Measurements from ENCODE around the gene TSPAN18.

TSPAN18 gene

GRCh38 chr11:44759743-44760476, 33.1 kb downstream of the TSPAN18 start:
- no peak for DNase-seq (ENCODE audit: low read depth in 2 of 2)

DNA sequence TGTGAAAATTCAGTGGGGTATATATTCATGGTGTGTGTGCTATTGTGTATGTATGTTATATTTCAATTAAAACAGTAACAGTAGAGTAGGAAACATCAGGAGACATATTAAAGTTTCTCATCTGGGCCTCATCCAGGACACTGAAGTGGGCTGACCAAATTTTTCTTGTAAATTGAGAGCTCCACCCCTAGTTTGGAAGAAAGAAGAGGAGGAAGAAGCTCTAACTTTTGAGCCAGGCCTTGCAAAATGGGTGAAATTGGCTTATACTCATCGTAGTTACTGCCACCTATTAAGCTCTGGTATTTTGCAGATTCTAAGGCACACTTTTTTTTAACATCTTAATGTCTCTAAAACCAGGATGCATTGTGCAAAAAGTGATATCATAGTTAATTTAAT, 33.7 kb downstream of the TSPAN18 start:
- no peak for DNase-seq (ENCODE audit: low read depth in 2 of 2)

- DNase-seq (ENCODE audit: low read depth in 2 of 2) = no peak
Measured at GRCh38 chr11:44760917-44761550, 34.3 kb downstream of the TSPAN18 start.

DNA sequence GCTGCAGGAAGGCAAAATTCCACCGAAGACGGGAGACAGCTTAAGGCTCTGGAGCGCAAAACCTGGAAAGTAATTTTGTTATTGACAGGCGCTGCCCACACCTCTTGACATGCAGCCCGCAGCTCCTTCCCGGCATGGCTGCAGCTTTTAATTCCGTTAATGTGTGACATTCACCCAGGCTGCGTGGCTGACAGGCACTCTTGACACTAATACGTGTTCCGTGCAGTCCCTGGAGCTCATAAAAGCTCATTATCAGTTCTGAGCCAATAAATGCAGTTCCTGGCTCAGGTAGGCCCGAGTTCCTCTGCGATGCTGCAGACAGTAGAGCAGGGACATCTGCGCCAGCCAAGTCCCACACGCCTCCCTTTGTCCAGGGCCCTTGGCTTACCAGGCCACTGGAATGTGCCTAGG, 34.8 kb downstream of the TSPAN18 start:
- DNase-seq (ENCODE audit: low read depth in 2 of 2) = no peak

DNA sequence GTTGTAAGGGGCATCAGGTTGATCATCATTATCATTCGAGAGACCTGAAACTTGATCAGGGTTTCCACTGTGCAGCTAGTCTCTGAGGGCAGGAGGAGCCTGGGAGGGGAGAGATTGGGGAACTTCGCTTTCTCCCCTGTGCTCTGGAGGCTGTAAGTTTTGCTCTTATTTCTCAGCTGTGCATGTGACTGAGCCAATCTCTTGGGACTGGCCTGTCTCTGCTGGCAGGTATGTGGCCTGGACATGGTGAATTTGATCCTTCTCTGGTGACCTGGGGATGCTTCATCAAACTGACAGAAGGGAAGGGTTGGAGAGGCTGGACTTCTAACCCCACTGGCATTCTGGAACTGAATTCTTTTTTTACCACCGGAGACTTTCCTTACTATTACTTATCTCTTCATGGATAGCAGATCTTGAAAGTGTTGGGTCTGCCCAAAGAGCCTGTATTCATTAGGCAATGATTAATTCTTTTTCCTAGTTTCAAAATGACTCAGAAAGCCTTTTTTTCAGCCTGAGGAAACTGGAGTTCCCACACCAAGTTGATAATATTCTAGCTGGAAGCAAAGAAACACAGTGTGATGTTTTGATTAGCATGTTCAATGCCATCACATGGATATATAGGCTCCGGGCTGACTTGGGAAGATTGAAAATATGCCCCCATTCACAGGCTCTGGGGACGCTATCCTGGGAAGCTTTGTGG, 36.5 kb downstream of the TSPAN18 start:
- no peak for DNase-seq (ENCODE audit: low read depth in 2 of 2)

DNA sequence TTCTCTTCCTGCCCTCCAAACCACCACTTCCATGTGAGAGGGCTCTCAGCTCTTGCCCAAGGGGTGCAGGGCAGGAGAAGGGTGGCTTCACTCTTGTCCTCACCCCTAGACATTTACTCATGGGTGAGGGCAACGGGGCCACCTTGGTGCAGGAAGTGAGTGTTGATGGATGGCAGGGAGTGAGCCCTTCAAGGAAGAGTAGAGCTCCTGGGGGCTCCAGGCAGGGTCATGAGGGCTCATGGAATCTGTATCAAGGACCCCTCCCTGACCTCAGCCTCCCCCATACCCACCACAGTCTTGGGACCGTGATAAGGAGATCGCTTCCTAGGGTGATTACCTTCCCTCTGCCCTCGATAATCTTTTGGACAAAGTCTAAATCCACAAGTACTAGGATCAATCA, 37.8 kb downstream of the TSPAN18 start:
- no peak for DNase-seq (ENCODE audit: low read depth in 2 of 2)

- DNase-seq (ENCODE audit: low read depth in 2 of 2) = no peak
Measured at GRCh38 chr11:44765026-44765595, 38.3 kb downstream of the TSPAN18 start.

- no peak for DNase-seq (ENCODE audit: low read depth in 2 of 2)
Measured at GRCh38 chr11:44765676-44766075, 38.9 kb downstream of the TSPAN18 start.

- DNase-seq (ENCODE audit: low read depth in 2 of 2) = no peak
Measured at GRCh38 chr11:44766112-44766971, 39.6 kb downstream of the TSPAN18 start.

- DNase-seq (ENCODE audit: low read depth in 2 of 2) = no peak
Measured at GRCh38 chr11:44766972-44767278, 40.2 kb downstream of the TSPAN18 start.

GRCh38 chr11:44767421-44767820, 40.7 kb downstream of the TSPAN18 start:
- no peak for DNase-seq (ENCODE audit: low read depth in 2 of 2)

DNA sequence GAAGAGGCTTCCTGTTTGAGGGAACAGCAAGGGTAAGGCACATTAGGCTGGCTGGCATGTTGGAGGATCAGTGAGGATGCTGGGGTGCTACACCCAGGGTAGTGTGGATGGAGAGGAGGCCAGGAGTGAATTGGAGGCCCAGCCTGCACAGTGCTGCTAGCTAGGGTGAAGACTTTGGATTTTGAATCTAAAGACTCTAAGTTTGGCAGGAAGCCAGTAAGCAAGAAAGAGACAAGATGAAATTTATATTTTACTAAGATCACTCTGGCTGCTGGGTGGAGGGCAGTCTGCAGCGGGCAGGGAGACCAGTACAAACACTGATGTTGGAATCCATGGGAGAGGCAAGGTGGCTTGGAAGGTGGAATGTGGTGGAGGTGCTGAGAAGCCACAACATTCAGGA, 43.6 kb downstream of the TSPAN18 start:
- DNase-seq (ENCODE audit: low read depth in 2 of 2) = no peak

DNA sequence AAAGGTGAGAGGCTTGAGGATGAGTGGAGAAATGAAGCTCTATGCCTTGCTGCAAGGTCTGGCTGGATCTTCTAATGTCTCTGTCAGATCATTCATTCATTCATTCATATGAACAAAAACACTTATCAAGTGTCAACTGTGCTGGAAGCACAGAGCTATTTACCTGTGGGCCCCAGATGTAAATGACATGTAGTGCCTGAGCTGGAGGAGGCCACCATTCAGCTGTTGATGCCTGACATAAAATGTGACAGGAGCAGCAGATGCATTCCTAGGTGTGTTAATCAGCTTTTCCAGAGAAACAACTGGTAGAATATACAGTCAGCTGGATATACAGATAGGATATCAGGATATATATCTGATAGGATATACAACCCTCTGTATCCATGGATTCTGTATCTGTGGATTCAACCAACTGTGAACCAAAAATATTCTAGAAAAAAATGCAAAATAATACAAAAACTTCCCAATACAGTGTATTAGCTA, 44.5 kb downstream of the TSPAN18 start:
- no peak for DNase-seq (ENCODE audit: low read depth in 2 of 2)

GRCh38 chr11:44771841-44772240, 45.1 kb downstream of the TSPAN18 start:
- no peak for DNase-seq (ENCODE audit: low read depth in 2 of 2)

DNA sequence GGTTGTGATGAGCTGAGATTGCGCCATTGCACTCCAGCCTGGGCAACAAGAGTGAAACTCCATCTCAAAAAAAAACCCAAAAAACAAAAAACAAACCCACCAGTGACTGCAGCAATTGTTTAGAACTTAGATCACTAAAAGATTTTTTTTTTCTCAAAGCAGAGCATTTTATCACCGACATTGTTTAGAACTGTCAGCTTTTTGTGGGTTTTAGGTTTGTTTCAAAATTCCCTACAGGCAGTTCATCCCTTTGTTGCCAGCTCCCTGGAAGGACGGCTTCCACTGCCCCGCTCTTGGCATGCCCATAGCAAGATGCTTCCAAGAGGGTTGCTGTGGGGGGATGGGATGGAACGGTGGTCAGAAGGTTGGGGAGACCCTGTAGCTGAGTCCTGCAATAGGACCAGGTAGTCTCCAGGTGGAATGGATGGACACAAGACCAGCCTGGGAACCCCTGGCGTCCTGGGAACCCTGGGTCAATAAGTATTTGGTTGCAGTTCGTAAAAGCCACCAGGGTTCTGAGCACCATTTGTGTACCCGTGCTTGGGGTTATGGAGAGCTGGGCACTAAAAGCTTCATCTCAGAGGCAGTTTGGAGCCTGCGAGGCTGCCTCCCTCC, 46.7 kb downstream of the TSPAN18 start:
- no peak for DNase-seq (ENCODE audit: low read depth in 2 of 2)

DNA sequence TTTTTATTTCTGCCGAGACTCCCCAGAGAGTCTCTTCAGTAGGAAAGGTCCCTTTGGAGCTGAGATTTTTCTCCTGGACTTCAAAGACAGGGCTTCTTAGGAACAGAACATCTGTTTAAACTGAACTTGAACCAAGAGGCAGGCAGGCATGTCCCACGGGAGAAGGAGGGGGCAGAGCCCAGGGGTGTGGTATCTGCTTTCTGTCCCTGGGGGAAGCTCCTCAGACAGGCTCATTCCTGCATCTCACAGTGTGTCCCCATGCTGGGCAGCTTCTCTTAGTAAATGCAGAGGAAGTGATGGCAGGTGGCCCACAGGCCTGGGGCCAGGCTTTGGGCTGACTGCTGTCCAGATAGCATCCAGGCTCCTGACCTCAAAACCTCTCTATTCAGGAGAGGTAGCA, 47.3 kb downstream of the TSPAN18 start:
- DNase-seq (ENCODE audit: low read depth in 2 of 2) = no peak

DNA sequence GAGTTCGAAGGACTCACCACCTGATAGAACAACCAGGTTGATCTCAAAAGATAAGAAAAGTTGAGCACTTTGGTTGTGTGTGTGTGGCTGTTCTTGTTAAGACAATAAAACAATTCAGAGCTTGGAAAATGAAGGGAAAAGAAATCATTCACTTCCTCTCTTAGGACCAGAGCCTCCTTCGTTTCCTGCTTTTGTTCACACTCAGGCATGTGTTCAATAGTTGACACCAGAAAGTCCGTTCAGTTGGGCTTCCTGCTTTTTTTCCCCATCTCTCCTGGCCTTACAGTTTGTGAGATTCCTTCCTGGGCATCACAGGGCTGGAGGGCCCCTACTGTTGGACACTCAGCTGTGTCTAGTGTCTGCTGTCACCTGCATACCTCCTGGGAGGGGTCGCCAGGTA, 48.0 kb downstream of the TSPAN18 start:
- DNase-seq (ENCODE audit: low read depth in 2 of 2) = no peak

DNA sequence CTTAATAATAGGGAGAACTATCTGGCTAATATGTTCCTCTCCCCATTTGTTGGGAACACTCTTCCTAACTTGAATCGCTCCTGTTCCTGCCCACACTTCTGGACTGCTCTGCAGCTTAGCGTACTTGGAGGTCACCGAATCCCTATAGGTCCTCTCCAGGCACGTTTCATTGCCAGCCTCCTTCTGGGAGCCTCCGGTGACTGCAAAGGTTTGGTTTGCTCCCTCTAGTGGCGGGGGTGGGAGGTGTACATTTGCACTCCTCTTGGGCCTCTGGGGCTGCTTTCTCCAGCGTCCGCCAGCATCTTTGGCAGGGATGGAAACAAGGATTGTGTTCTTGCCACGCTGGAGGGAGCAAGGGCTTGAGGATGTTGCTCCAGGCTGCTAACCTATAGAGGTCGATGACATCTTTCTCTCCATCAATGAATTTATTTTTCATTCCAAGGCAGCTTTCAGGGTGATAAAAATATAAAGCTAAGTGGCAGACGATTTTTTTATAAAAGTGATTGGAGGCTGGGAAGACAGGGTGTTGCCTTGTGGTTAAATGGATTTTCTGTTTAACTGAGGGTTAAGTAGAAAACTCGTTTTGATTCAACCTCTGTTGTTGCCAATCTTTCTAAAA, 48.7 kb downstream of the TSPAN18 start:
- peak; percentile 42 to 53 for DNase-seq (ENCODE audit: low read depth in 2 of 2)

DNA sequence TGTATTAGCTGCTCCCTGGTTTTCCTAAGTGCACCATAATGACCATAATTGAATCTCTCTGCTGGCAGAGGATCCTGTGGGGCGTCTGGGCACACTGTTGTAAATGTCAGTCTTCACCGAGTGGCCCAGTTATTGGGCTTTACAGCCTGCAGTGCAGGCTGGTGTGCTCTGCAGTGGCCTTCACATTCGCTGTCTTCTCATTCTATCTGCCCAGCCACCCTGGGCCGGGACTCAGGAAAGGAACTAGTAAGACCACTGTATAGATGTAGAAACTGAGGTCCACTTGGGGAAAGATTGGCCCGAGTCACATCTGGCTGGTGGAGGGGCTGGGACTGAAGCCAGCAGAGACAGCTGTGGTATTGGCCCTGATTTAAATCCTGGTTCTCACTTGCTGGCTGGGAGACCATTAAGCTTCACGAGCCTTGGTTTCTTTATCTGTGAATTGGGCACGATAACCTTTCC, 49.3 kb downstream of the TSPAN18 start:
- no peak for DNase-seq (ENCODE audit: low read depth in 2 of 2)

- DNase-seq (ENCODE audit: low read depth in 2 of 2) = no peak
Measured at GRCh38 chr11:44776551-44777208, 49.9 kb downstream of the TSPAN18 start.
